PC-9 (cell line): ENCODE data around the gene ENPP6.

Source experiments
- EZH2 ChIP-seq: fragments of 200-600 bp; sonication (generic); IDR thresholded peaks from 2 replicates; pipeline ENCODE4 v1.8.0; 2017; ENCODE audit warnings: antibody characterized with exemption, low read depth
- TF ChIP-seq, protein P1 (sequence below): fragments of 200-600 bp; sonication (generic); conservative IDR thresholded peaks from 2 replicates; pipeline ENCODE4 v1.6.1; 2017; ENCODE audit warnings: mixed run types, antibody characterized with exemption, mild to moderate bottlenecking, moderate library complexity

DNA sequence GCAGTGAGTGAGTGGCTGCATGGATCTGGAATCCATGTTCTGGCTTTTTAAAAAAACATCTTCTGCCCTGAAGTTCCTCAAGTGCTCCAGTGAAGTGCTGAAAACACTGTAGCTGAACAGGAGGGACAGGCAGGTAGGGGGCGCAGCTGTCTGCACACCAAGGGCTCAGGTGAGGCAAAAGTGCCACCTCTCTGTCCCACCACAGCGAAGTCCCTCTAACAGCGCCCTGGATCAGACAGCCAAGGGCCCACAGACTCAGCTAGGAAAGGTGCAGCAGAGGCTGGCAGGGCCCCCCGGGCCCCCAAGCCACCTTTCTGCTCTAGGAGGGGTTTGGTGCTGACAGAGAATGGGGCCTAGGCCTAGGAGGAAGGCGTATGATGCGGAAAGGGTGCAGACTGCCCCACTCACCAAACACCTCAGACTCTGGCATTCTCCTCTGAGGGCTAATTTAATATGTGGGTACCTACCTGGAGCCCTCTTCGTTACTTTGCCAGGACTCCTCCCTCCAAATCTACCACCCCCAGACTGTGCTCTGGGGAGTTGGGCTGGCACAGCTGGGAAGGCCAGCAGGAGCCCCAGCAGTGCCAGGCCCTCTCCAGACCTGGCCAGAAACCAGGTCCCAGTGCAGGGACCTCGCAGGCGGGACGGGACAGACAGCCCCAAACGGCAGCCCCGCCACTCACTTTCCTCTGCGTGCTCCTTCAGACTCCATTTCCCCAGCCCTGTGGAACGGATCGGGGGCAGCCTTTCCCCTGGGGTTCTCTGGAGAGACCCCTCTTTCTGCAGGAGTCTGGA lies 73.7 kb downstream of the ENPP6 start:
- TF ChIP-seq, protein P1, sequence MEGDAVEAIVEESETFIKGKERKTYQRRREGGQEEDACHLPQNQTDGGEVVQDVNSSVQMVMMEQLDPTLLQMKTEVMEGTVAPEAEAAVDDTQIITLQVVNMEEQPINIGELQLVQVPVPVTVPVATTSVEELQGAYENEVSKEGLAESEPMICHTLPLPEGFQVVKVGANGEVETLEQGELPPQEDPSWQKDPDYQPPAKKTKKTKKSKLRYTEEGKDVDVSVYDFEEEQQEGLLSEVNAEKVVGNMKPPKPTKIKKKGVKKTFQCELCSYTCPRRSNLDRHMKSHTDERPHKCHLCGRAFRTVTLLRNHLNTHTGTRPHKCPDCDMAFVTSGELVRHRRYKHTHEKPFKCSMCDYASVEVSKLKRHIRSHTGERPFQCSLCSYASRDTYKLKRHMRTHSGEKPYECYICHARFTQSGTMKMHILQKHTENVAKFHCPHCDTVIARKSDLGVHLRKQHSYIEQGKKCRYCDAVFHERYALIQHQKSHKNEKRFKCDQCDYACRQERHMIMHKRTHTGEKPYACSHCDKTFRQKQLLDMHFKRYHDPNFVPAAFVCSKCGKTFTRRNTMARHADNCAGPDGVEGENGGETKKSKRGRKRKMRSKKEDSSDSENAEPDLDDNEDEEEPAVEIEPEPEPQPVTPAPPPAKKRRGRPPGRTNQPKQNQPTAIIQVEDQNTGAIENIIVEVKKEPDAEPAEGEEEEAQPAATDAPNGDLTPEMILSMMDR: no peak; the same call in 1 of the 2 replicates
- TF ChIP-seq EZH2: no peak
